ENCODE measurements around the gene TUBA4A.
"Not testable (repeated sequence)": the region's sequence is repeated elsewhere in the genome, so short reads cannot be mapped to it uniquely, and the experiment has no call there.

Gene TUBA4A

GRCh38 chr2:219210886-219211362, 42.8 kb downstream of the TUBA4A start:
- no peak for DNase-seq (ENCODE audit: low spot score)

- no peak for DNase-seq (ENCODE audit: low spot score)
Measured at GRCh38 chr2:219210196-219210885, 43.4 kb downstream of the TUBA4A start.

DNA sequence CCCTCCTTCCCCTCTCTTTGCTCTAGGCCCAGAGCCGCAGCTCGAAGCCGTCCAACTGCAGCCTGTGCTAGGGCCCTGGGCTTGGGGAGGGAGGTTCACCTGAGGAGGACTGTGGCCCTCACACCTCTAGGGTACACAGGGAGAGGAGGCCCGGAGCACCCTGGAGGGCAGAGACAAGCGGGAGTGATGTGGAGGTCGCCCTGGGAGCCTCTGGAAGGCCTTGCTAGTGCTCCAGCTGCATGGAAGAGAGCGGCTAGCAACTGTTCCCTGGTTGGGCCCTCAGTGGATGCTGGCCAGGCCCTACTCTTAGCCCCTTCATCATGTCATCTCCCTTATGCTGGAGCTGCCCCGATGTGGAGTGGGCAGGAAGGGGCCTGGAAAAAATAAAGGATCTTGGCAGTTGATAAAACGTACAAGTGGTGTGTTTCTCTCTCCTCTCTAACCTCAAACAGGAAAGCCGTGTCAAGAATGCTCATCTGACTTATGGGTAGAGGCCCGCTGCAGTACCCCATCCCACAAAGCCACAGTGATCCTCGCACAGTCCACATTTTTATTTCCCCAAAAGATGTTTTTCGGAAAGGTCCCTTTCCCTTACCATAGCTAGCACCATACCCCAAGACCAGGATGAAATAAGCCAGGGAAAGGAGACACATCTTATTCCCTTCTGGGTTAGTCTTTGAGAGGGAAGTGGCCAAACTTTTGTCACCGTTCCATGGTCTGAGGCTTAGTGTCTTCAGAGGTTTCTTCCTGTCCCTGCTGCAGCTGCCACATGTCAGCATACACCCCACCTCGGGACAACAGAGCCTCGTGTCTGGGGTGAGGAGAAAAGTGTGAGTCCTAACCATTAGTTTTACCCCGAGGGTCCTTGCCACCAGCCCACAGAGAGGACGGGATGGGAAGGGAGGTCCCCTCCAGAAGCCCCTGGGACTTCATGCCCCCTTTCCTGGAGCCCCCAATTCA, 44.2 kb downstream of the TUBA4A start:
- no peak for DNase-seq (ENCODE audit: low spot score)

GRCh38 chr2:219207884-219208740, 45.6 kb downstream of the TUBA4A start:
- DNase-seq (ENCODE audit: low spot score): no peak

GRCh38 chr2:219207134-219207883, 46.4 kb downstream of the TUBA4A start:
- DNase-seq (ENCODE audit: low spot score): no peak

DNA sequence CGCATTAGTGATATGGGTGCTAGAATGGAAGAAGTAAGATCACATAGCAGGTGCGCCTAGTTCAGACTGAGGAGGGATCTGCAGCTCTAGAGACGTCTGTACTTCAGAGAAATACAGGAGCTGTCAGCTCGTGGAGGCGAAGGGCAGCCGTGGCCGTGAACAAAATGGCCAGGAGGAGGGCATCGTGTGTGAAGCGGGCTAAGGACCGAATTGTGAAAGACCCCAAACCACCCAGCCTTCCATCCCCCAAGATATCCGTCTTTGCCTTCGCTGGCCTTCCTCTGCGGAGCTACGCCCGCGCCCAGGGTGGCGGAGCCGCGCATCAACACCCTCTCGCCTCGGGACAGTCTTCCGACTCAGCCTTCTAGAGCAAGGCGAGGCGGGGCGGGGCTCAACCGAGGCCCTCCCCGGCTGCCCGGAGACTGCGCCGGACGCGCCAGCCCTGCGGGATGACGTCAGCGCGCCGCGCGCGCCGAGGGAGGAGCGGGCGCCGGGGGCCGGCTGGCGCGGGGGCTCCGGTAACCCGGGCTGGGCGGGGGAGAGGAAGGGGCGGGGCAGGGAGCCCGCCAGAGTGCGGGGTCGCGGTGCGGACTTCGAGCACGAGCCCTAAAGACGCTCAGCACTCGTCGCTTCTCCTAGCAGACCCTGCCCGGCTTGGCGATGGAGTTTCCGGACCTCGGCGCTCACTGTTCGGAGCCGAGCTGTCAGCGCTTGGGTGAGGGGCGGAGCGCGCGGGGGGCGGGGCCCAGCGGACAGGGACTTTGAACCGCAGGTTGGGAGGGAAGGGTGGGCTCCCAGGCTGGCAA, 47.2 kb downstream of the TUBA4A start, which contains the start of gene ZFAND2B:
Gene ZFAND2B (plus strand): TSS at position 455 of the 806 bp plus-strand sequence. CDS start 206 bp downstream, at position 661.
- DNase-seq (ENCODE audit: low spot score): peak; percentile 94

DNA sequence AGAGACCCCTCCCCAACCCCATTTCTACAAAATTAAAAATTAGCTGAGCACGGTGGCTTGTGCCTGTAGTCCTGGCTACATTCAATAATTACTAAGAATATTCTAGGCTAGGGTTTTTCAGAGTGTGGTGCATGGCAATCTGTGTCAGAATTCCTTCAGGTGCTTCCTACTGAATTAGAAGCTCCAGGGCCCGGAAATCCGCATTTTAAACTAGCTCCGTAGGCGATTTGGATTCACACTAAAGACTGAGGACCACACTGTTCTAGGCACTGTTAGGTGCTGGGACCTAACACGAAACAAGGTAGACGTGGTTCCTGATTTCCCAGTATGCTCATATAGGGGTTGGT, 47.8 kb downstream of the TUBA4A start:
- no peak for DNase-seq (ENCODE audit: low spot score)

- no peak for DNase-seq (ENCODE audit: low spot score)
Measured at GRCh38 chr2:219205165-219205538, 48.6 kb downstream of the TUBA4A start.

GRCh38 chr2:219204425-219205164, 49.1 kb downstream of the TUBA4A start:
- no peak for DNase-seq (ENCODE audit: low spot score)

GRCh38 chr2:219201331-219201730, 52.4 kb downstream of the TUBA4A start:
- DNase-seq (ENCODE audit: low spot score): not testable (repeated sequence)

DNA sequence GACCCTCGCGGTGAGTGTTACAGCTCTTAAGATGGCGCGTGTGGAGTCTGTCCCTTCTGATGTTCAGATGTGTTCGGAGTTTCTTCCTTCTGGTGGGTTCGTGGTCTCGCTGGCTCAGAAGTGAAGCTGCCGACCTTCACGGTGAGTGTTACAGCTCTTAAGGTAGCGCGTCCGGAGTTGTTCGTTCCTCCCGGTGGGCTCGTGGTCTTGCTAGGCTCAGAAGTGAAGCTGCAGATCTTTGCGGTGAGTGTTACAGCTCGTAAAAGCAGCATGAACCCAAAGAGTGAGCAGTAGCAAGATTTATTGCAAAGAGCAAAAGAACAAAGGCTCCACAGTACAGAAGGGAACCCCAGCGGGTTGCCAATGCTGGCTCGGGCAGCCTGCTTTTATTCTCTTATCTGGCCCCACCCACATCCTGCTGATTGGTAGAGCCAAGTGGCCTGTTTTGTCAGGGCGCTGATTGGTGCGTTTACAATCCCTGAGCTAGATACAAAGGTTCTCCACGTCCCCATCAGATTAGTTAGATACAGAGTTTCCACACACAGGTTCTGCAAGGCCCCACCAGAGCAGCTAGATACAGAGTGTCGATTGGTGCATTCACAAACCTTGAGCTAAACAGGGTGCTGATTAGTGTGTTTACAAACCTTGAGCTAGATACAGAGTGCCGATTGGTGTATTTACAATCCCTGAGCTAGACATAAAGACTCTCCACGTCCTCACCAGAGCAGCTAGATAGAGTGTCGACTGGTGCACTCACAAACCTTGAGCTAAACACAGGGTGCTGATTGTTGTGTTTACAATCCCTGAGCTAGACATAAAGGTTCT, 53.0 kb downstream of the TUBA4A start:
- DNase-seq (ENCODE audit: low spot score): peak; percentile 21
